ENCODE data around the gene TAF5. TPM values are rescaled to one million over a fixed set of nuclear protein-coding genes. Genes with fewer than 3 reads are reported as not detected.

Gene TAF5
- total and polyA plus RNA-seq, 2 donors (not counting 1 experiment from before 2014, with no cell fraction given): 3.0 to 3.4 TPM

DNA sequence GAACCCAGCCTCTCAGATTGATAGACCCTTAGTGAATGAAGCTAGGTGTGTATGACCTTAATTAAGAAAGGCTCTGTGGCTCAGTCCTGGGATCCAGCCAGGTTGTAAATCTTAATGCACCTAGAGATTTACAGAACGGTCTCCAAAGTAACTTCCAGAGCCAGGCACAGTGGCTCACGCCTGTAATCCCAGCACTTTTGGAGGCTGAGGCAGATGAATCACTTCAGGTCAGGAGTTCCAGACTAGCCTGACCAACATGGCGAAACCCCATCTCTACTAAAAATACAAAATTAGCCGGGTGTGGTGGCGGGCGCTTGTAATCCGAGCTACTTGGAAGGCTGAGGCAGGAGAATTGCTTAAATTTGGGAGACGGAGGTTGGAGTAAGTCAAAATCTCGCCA lies 60.1 kb downstream of the TAF5 start:
- no peak overlapping the region for H3K27ac ChIP-seq (ENCODE audit: insufficient read depth, low read length)
- no peak for DNase-seq (ENCODE audit: low read depth in 2 of 2)
- H3K9me3 ChIP-seq (ENCODE audit: control insufficient read depth, insufficient read depth, low read depth, low read length): no peaks in the 10 kb centered on the region
- H3K36me3 ChIP-seq (ENCODE audit: control insufficient read depth, insufficient read depth, low read length): peaks cover 24% of the 10 kb centered on the region
- no peak overlapping the region for H2AFZ ChIP-seq (ENCODE audit: low read length)
- H4K20me1 ChIP-seq (ENCODE audit: control insufficient read depth, extremely low read depth, insufficient read depth, low read length): no peaks in the 10 kb centered on the region
- TF ChIP-seq EZH2 (IDR thresholded peaks at IDR 0.05; ENCODE audit: low read length, missing control alignments) (no peak), CTCF (conservative IDR thresholded peaks at IDR 0.05 in 1 of 2, IDR thresholded peaks at IDR 0.05 in 1 of 2; ENCODE audit: low read depth in 1 of 2, low read length in 2 of 2) (no peak)
- H3K4me2 ChIP-seq (ENCODE audit: extremely low read depth, insufficient read depth, low read length): no peak overlapping the region
- H3K4me1 ChIP-seq (ENCODE audit: control insufficient read depth, extremely low read depth, insufficient read depth, low read length): no peaks in the 10 kb centered on the region
- H3K27me3 ChIP-seq (ENCODE audit: control insufficient read depth, insufficient read depth, low read length): no peaks in the 10 kb centered on the region
- H3K9ac ChIP-seq (ENCODE audit: insufficient read depth, low read length): no peak overlapping the region
- no peak overlapping the region for H3K4me3 ChIP-seq (replicated peaks in 1 of 4; ENCODE audit: control extremely low read depth in 1 of 4, insufficient read depth in 1 of 4, low read depth in 3 of 4, low read length in 4 of 4)
- no peaks in the 10 kb centered on the region for H3K79me2 ChIP-seq (ENCODE audit: control insufficient read depth, insufficient read depth, low read length)

- H3K4me1 ChIP-seq (ENCODE audit: control insufficient read depth, extremely low read depth, insufficient read depth, low read length): no peaks in the 10 kb centered on the region
- H3K36me3 ChIP-seq (ENCODE audit: control insufficient read depth, insufficient read depth, low read length): peaks cover 19% of the 10 kb centered on the region
- H3K27me3 ChIP-seq (ENCODE audit: control insufficient read depth, insufficient read depth, low read length): no peaks in the 10 kb centered on the region
- TF ChIP-seq EZH2 (IDR thresholded peaks at IDR 0.05; ENCODE audit: low read length, missing control alignments): no peak
- no peak for TF ChIP-seq CTCF (conservative IDR thresholded peaks at IDR 0.05 in 1 of 2, IDR thresholded peaks at IDR 0.05 in 1 of 2; ENCODE audit: low read depth in 1 of 2, low read length in 2 of 2)
- H3K79me2 ChIP-seq (ENCODE audit: control insufficient read depth, insufficient read depth, low read length): no peaks in the 10 kb centered on the region
- DNase-seq (ENCODE audit: low read depth in 2 of 2): no peak
- H3K9ac ChIP-seq (ENCODE audit: insufficient read depth, low read length): no peak overlapping the region
- H4K20me1 ChIP-seq (ENCODE audit: control insufficient read depth, extremely low read depth, insufficient read depth, low read length): no peaks in the 10 kb centered on the region
- H3K9me3 ChIP-seq (ENCODE audit: control insufficient read depth, insufficient read depth, low read depth, low read length): no peaks in the 10 kb centered on the region
- no peak overlapping the region for H3K4me2 ChIP-seq (ENCODE audit: extremely low read depth, insufficient read depth, low read length)
- H2AFZ ChIP-seq (ENCODE audit: low read length): no peak overlapping the region
- H3K27ac ChIP-seq (ENCODE audit: insufficient read depth, low read length): no peak overlapping the region
- no peak overlapping the region for H3K4me3 ChIP-seq (replicated peaks in 1 of 4; ENCODE audit: control extremely low read depth in 1 of 4, insufficient read depth in 1 of 4, low read depth in 3 of 4, low read length in 4 of 4)
Measured at GRCh38 chr10:103428989-103429643, 61.3 kb downstream of the TAF5 start.

DNA sequence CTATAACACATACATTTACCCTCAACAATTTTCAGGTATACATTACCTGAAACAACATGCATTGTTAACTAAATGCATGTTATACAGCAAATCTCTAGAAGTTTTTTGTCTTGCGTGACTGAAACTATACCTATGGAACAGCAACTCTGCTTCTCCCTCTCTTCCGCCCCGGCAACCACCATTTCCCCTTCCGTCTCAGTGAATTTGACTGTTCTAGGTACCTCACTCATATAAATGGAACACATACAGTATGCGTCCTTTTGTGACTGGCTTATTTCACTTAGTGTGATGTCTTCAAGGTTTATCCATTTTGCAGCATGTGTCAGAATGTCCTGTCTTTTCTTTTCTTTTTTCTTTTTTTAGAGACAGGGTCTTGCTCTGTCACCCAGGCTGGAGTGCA lies 61.9 kb downstream of the TAF5 start:
- no peaks in the 10 kb centered on the region for H3K79me2 ChIP-seq (ENCODE audit: control insufficient read depth, insufficient read depth, low read length)
- no peak overlapping the region for H3K9ac ChIP-seq (ENCODE audit: insufficient read depth, low read length)
- H3K36me3 ChIP-seq (ENCODE audit: control insufficient read depth, insufficient read depth, low read length): peaks cover 16% of the 10 kb centered on the region
- TF ChIP-seq EZH2 (IDR thresholded peaks at IDR 0.05; ENCODE audit: low read length, missing control alignments): no peak
- TF ChIP-seq CTCF (conservative IDR thresholded peaks at IDR 0.05 in 1 of 2, IDR thresholded peaks at IDR 0.05 in 1 of 2; ENCODE audit: low read depth in 1 of 2, low read length in 2 of 2): no peak
- no peak overlapping the region for H3K4me3 ChIP-seq (replicated peaks in 1 of 4; ENCODE audit: control extremely low read depth in 1 of 4, insufficient read depth in 1 of 4, low read depth in 3 of 4, low read length in 4 of 4)
- no peak overlapping the region for H3K4me2 ChIP-seq (ENCODE audit: extremely low read depth, insufficient read depth, low read length)
- no peaks in the 10 kb centered on the region for H3K9me3 ChIP-seq (ENCODE audit: control insufficient read depth, insufficient read depth, low read depth, low read length)
- H2AFZ ChIP-seq (ENCODE audit: low read length): no peak overlapping the region
- H3K27me3 ChIP-seq (ENCODE audit: control insufficient read depth, insufficient read depth, low read length): no peaks in the 10 kb centered on the region
- no peak overlapping the region for H3K27ac ChIP-seq (ENCODE audit: insufficient read depth, low read length)
- DNase-seq (ENCODE audit: low read depth in 2 of 2): no peak
- H3K4me1 ChIP-seq (ENCODE audit: control insufficient read depth, extremely low read depth, insufficient read depth, low read length): no peaks in the 10 kb centered on the region
- no peaks in the 10 kb centered on the region for H4K20me1 ChIP-seq (ENCODE audit: control insufficient read depth, extremely low read depth, insufficient read depth, low read length)
